Cardiac fibroblast (primary cell): ENCODE measurements around the gene MEG3.

ENCODE experiments used
- DNase-seq, 2 donors: peaks; one replicate each; pipeline versions ENCODE4 v3.0.0 to v3.0.0-alpha.2; 2010; ENCODE audit warnings: low read depth in 2 of 2
- H3K4me3 ChIP-seq, 2 donors: replicated peaks in 1 of 2; 1 replicate in 1 of 2; 2 replicates in 1 of 2; pipeline ENCODE4 v1.5.1; 2011; ENCODE audit warnings: low read depth in 2 of 2, low read length in 2 of 2, mild to moderate bottlenecking in 2 of 2, moderate library complexity in 1 of 2
- TF ChIP-seq, protein P1 (sequence below): IDR thresholded peaks from one replicate; pipeline ENCODE4 v1.5.1; 2011; ENCODE audit warnings: low read depth, mild to moderate bottlenecking, low read length, inconsistent platforms

The MEG3 gene

DNA sequence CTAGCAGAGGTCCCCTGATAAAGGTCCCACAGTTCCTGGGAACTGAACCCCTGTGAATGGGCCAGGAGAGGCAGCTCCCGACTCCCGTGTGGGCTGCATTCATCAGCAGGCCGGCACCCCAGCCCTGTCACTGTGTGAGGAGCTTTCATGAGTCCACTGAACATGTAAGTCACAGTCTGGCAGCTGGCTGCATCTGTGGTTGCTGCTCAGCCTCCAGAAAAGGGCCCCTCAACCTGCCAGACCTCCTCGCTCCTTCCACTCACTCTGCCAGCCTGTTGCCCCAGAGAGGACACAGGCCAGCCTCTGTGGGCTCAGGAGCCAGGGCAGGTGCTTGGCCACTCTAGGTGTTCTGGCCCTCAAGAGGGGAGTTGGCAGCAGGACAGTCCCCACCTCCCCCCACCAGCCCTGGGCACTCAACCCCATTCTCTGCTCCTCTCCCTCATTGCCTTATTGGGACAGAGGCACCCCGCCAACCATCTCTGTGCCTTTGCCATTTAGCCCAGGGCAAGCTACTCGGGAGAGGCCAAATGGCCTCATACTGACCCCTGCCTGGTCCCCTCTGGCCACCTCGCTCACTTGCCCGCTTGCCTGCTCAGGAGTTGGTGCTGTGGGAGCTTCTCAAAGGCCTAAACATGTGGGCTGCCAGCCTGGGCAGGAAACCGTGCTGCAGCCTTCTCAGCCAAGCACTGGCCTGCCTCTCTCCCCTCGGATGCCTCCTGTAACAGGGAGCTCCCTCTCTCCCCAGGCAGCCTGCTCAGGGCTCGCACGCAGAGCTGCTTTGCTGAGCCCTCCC is 75.7 kb downstream of the MEG3 start:
- H3K4me3 ChIP-seq, result no peak overlapping the region
- TF ChIP-seq, protein P1, sequence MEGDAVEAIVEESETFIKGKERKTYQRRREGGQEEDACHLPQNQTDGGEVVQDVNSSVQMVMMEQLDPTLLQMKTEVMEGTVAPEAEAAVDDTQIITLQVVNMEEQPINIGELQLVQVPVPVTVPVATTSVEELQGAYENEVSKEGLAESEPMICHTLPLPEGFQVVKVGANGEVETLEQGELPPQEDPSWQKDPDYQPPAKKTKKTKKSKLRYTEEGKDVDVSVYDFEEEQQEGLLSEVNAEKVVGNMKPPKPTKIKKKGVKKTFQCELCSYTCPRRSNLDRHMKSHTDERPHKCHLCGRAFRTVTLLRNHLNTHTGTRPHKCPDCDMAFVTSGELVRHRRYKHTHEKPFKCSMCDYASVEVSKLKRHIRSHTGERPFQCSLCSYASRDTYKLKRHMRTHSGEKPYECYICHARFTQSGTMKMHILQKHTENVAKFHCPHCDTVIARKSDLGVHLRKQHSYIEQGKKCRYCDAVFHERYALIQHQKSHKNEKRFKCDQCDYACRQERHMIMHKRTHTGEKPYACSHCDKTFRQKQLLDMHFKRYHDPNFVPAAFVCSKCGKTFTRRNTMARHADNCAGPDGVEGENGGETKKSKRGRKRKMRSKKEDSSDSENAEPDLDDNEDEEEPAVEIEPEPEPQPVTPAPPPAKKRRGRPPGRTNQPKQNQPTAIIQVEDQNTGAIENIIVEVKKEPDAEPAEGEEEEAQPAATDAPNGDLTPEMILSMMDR, result no peak
- no peak for DNase-seq

GRCh38 chr14:100902295-100903133 is 76.6 kb downstream of the MEG3 start:
- no peak for DNase-seq
- H3K4me3 ChIP-seq, result no peak overlapping the region
- TF ChIP-seq, protein P1, result no peak

- TF ChIP-seq, protein P1, result no peak
- no peak for DNase-seq
- H3K4me3 ChIP-seq, result no peak overlapping the region
Observed at GRCh38 chr14:100903134-100903468, 77.2 kb downstream of the MEG3 start.

DNA sequence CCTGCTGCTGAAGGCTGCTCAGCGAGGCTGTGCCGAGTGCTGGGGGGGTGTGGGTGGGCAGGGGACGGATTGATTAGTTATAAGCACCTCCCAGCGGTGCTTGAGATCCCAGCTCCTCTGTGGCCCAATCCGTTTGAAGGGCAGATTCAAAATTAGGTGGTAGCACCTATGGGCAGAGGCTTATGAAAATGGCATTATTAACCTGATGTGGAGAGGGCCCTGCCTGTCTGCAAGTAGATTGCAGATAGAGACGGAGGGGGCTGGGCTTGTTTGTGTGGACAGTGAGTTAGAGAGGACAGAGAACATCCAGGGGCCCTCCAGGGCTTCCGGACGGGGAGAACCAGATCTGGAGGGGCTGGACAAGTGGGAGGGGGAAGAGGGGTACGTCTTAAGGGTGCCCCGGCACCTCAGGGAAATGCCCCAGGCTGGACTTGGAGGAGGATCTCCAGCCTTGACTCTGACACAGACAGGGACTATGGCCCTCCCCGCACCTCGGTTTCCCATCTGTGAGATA is 77.8 kb downstream of the MEG3 start, which contains the start of gene RTL1:
Gene RTL1, minus strand, starts transcription at position 51 of the 514 bp plus-strand sequence. CDS start 18,934 bp downstream, outside the sequence.
- H3K4me3 ChIP-seq, result no peak within 1 kb of the TSS
- DNase-seq, result no peak
- TF ChIP-seq, protein P1, result no peak

DNA sequence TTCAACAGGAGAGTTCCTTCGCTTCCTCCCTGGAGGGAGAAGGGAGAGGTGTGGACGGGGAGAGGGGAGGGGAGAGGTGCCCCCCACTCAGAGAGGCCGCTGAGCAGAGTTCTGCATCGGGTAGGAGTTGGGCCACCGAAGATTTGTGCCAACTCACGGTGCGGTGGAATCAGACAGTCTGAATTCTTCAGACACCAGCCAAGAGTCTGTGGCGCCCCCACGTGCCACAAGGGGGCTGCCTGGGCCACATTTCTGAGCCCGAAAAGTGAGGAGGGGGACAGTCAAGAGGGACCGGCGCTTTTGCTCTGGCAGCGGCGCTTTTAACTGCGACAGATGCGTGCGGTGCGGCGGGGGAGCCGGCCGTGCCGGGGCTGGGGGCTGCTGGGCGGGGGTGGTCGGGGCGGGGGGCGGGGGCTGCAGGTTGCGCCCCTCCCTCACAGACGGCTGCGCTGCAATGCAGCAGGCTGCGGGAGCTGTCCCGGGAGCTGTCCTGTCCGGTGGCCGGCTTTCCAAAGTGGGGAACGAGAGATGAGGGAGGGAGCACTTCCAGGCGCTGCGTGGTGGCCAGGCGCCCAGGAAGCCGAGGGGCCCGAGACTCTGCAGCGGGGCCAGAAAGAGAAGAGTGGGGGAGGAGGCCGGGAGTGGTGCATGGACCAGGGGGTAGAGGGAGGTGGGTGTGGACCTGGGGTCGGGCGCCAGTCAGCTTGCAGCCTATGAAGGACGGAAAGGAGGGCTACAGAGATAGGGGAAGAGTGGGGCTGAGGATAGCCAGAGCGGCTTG is 78.6 kb downstream of the MEG3 start:
- no peak overlapping the region for H3K4me3 ChIP-seq
- DNase-seq, result no peak
- TF ChIP-seq, protein P1, result peak; percentile 2

GRCh38 chr14:100905166-100905565 is 79.2 kb downstream of the MEG3 start:
- H3K4me3 ChIP-seq, result no peak overlapping the region
- no peak for DNase-seq
- TF ChIP-seq, protein P1, result no peak
